Measurements from ENCODE around the gene LAIR2. TPM values are rescaled to one million over a fixed set of nuclear protein-coding genes. Genes with fewer than 3 reads are reported as not detected.

LAIR2 gene
- total and polyA plus RNA-seq, 4 donors: 0.19 to 0.24 TPM; not detected in 2

DNA sequence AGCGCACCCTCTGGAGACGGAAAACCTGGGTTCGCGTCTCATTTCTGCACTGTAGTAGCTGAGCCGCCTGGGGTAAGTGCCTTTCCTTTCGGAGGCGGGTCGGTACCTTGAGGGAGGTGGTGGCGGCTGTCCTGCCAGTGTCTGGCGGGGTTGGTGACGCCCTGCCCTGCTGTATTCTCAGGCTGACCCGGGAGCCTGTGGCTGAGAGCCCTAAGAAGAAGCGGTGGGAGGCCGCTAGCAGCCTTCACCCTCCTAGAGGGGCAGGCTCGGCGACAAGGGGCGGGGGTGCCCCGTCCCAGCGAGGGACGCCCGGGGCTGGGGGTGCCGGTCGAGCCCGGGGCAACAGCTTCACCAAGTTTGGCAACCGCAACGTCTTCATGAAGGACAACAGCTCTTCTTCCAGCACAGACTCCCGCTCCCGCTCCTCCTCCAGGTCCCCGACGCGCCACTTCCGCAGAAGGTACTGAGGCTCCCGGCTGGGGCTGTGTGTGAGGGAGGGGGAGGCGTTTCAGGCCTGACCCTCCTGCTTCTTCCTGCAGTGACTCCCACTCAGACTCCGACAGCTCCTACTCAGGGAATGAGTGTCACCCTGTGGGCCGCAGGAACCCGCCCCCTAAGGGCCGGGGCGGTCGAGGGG lies 46.7 kb upstream of the LAIR2 start:
- 95% methylated on average over 40 of the region's 40 CpGs for WGBS
- H3K27ac ChIP-seq (ENCODE audit: low read depth in 1 of 2, low read length in 2 of 2): no peak overlapping the region
- TF ChIP-seq JUND (IDR thresholded peaks at IDR 0.05) (no peak), SP1 (IDR thresholded peaks at IDR 0.05) (no peak), TAF1 (conservative IDR thresholded peaks at IDR 0.05) (no peak), HNF4G (IDR thresholded peaks at IDR 0.05) (no peak), EGR1 (IDR thresholded peaks at IDR 0.05; ENCODE audit: low read depth in 2 of 2) (no peak), GABPA (IDR thresholded peaks at IDR 0.05 in 1 of 2, conservative IDR thresholded peaks at IDR 0.05 in 1 of 2) (no peak), FOXA1 (IDR thresholded peaks at IDR 0.05) (no peak), NR2F2 (IDR thresholded peaks at IDR 0.05) (no peak), CTCF (IDR thresholded peaks at IDR 0.05; ENCODE audit: low read depth, low read length, missing input control) (no peak)
- TF ChIP-seq, protein P1, sequence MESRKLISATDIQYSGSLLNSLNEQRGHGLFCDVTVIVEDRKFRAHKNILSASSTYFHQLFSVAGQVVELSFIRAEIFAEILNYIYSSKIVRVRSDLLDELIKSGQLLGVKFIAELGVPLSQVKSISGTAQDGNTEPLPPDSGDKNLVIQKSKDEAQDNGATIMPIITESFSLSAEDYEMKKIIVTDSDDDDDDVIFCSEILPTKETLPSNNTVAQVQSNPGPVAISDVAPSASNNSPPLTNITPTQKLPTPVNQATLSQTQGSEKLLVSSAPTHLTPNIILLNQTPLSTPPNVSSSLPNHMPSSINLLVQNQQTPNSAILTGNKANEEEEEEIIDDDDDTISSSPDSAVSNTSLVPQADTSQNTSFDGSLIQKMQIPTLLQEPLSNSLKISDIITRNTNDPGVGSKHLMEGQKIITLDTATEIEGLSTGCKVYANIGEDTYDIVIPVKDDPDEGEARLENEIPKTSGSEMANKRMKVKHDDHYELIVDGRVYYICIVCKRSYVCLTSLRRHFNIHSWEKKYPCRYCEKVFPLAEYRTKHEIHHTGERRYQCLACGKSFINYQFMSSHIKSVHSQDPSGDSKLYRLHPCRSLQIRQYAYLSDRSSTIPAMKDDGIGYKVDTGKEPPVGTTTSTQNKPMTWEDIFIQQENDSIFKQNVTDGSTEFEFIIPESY (IDR thresholded peaks at IDR 0.05): no peak

GRCh38 chr19:54456423-54457373 lies 45.9 kb upstream of the LAIR2 start:
- no peak overlapping the region for H3K27ac ChIP-seq (ENCODE audit: low read depth in 1 of 2, low read length in 2 of 2)
- H3K9me3 ChIP-seq (ENCODE audit: control insufficient read depth in 4 of 4, low read length in 3 of 4): no peaks in the 10 kb centered on the region
- no peak for TF ChIP-seq NR2F2 (IDR thresholded peaks at IDR 0.05)
- TF ChIP-seq HNF4A (conservative IDR thresholded peaks at IDR 0.05): no peak
- TF ChIP-seq RXRA (IDR thresholded peaks at IDR 0.05): no peak
- no peak for TF ChIP-seq EGR1 (IDR thresholded peaks at IDR 0.05; ENCODE audit: low read depth in 2 of 2)
- no peak for TF ChIP-seq GABPA (IDR thresholded peaks at IDR 0.05 in 1 of 2, conservative IDR thresholded peaks at IDR 0.05 in 1 of 2)
- TF ChIP-seq RAD21 (IDR thresholded peaks at IDR 0.05): no peak
- TF ChIP-seq YY1 (IDR thresholded peaks at IDR 0.05): no peak
- H3K4me1 ChIP-seq (ENCODE audit: control insufficient read depth in 4 of 4, insufficient read depth in 4 of 4, low read length in 3 of 4): no peaks in the 10 kb centered on the region
- peaks cover 62 to 94% (median 71%) of the 10 kb centered on the region in 4 donors for H3K36me3 ChIP-seq (ENCODE audit: control insufficient read depth in 4 of 4, insufficient read depth in 3 of 4, low read depth in 1 of 4, low read length in 3 of 4)
- no peak overlapping the region for H3K4me3 ChIP-seq (ENCODE audit: low read depth in 1 of 3, low read length in 3 of 3)
- H3K9ac ChIP-seq (ENCODE audit: low read depth in 1 of 2, low read length in 2 of 2): no peak overlapping the region
- H3K27me3 ChIP-seq (ENCODE audit: control insufficient read depth in 4 of 4, insufficient read depth in 4 of 4, low read length in 3 of 4): no peaks in the 10 kb centered on the region
- DNase-seq (ENCODE audit: low spot score): no peak
- WGBS: 96% methylated on average over 51 of the region's 51 CpGs

More for the DNA sequence above, 46.7 kb upstream of the LAIR2 start:
- DNase-seq (ENCODE audit: low spot score): no peak
- H3K4me3 ChIP-seq (ENCODE audit: low read depth in 1 of 3, low read length in 3 of 3): no peak overlapping the region
- peaks cover 0 to 7% (median 6%) of the 10 kb centered on the region in 4 donors for H3K4me1 ChIP-seq (ENCODE audit: control insufficient read depth in 4 of 4, insufficient read depth in 4 of 4, low read length in 3 of 4)
- H3K9me3 ChIP-seq (ENCODE audit: control insufficient read depth in 4 of 4, low read length in 3 of 4): no peaks in the 10 kb centered on the region
- no peaks in the 10 kb centered on the region for H3K27me3 ChIP-seq (ENCODE audit: control insufficient read depth in 4 of 4, insufficient read depth in 4 of 4, low read length in 3 of 4)
- peaks cover 58 to 89% (median 69%) of the 10 kb centered on the region in 4 donors for H3K36me3 ChIP-seq (ENCODE audit: control insufficient read depth in 4 of 4, insufficient read depth in 3 of 4, low read depth in 1 of 4, low read length in 3 of 4)
- no peak overlapping the region for H3K9ac ChIP-seq (ENCODE audit: low read depth in 1 of 2, low read length in 2 of 2)

Data from liver (tissue), 9 donors.